HG03097 (cell line): ENCODE results near the gene CLEC16A.
"Not testable (repeated sequence)": the region's sequence is repeated elsewhere in the genome, so short reads cannot be mapped to it uniquely, and the experiment has no call there.

Experiments
- ATAC-seq: cut with Tn5 transposase; IDR thresholded peaks from one replicate; pipeline ENCODE4 v1.9.1; 2021; ENCODE audit not compliant: unreplicated experiment, low FRiP score

Gene CLEC16A

GRCh38 chr16:11205065-11205699, 260.8 kb downstream of the CLEC16A start:
- ATAC-seq = no peak

- no peak for ATAC-seq
Measured at GRCh38 chr16:11205754-11206581, 261.6 kb downstream of the CLEC16A start.

GRCh38 chr16:11207646-11208045, 263.3 kb downstream of the CLEC16A start:
- ATAC-seq = no peak

GRCh38 chr16:11208916-11209665, 264.7 kb downstream of the CLEC16A start:
- ATAC-seq = no peak

GRCh38 chr16:11210260-11210659, 265.9 kb downstream of the CLEC16A start:
- ATAC-seq = no peak

- ATAC-seq = no peak
Measured at GRCh38 chr16:11211061-11211976, 267.0 kb downstream of the CLEC16A start.

- ATAC-seq = no peak
Measured at GRCh38 chr16:11211977-11212797, 267.8 kb downstream of the CLEC16A start.

- ATAC-seq = no peak
Measured at GRCh38 chr16:11212798-11213196, 268.4 kb downstream of the CLEC16A start.

- ATAC-seq = no peak
Measured at GRCh38 chr16:11213373-11213772, 269.0 kb downstream of the CLEC16A start.

GRCh38 chr16:11213799-11214198, 269.4 kb downstream of the CLEC16A start:
- ATAC-seq = no peak

GRCh38 chr16:11215935-11216556, 271.7 kb downstream of the CLEC16A start:
- no peak for ATAC-seq

GRCh38 chr16:11217651-11218603, 273.6 kb downstream of the CLEC16A start:
- ATAC-seq = no peak

- no peak for ATAC-seq
Measured at GRCh38 chr16:11218604-11218962, 274.2 kb downstream of the CLEC16A start.

GRCh38 chr16:11219178-11219577, 274.8 kb downstream of the CLEC16A start:
- ATAC-seq = no peak

GRCh38 chr16:11220507-11220906, 276.1 kb downstream of the CLEC16A start:
- not testable (repeated sequence) for ATAC-seq

GRCh38 chr16:11224096-11224893, 279.9 kb downstream of the CLEC16A start:
- peak; percentile 54 for ATAC-seq
